OCI-LY7 (cell line): ENCODE data around the gene OAS3. TPM values are rescaled to one million over a fixed set of nuclear protein-coding genes. Genes with fewer than 3 reads are reported as not detected.

Experiments
- BruUV-seq: library from RNA; stranded (reverse); fragments of 400-500 nt; replicated peaks from 2 replicates; lab custom pipeline; 2021; lab: Mats Ljungman, UMichigan
- CTCF ChIA-PET: fragments of 300-600 bp; sonication (Branson Sonifier 250); formaldehyde crosslinking; loops from one replicate; lab custom pipeline; 2022; ENCODE audit warnings: antibody characterized with exemption; ENCODE audit not compliant: unreplicated experiment; lab: Charles Lee
- POLR2A ChIA-PET: fragments of 300-600 bp; sonication (Branson Sonifier 250); formaldehyde crosslinking; loops from one replicate; lab custom pipeline; 2022; ENCODE audit warnings: antibody characterized with exemption; lab: Charles Lee
- DNase-seq: peaks from one replicate; pipeline ENCODE4 v3.0.0-alpha.2; 2015; ENCODE audit warnings: low spot score
- H2AFZ ChIP-seq: fragments of 200-600 bp; sonication (generic), shearing (Covaris generic); 2 replicates; pipeline ENCODE4 v1.6.1; 2014; ENCODE audit warnings: mild to moderate bottlenecking, antibody characterized with exemption, low read length, moderate library complexity
- H3K27ac ChIP-seq: fragments of 200-600 bp; sonication (generic); 2 replicates; pipeline ENCODE4 v1.5.1; 2014; ENCODE audit warnings: mixed run types, low read depth, mild to moderate bottlenecking, moderate library complexity, low read length, inconsistent platforms; ENCODE audit not compliant: poor library complexity, severe bottlenecking
- H3K36me3 ChIP-seq: fragments of 200-600 bp; sonication (generic); 2 replicates; pipeline ENCODE4 v1.6.1; 2014; ENCODE audit warnings: mild to moderate bottlenecking, antibody characterized with exemption, low read length, moderate library complexity, mixed read lengths; ENCODE audit not compliant: insufficient read depth
- H3K4me1 ChIP-seq: fragments of 200-600 bp; sonication (generic); 2 replicates; pipeline ENCODE4 v1.5.1; 2014; ENCODE audit warnings: mild to moderate bottlenecking, low read length; ENCODE audit not compliant: insufficient read depth, poor library complexity, severe bottlenecking
- H3K4me2 ChIP-seq: fragments of 200-600 bp; sonication (generic); 2 replicates; pipeline ENCODE4 v1.6.1; 2014; ENCODE audit warnings: mild to moderate bottlenecking, low read length
- H3K4me3 ChIP-seq: fragments of 200-600 bp; sonication (generic); 2 replicates; pipeline ENCODE4 v1.5.1; 2014; ENCODE audit warnings: mild to moderate bottlenecking, low read depth, low read length; ENCODE audit not compliant: poor library complexity, severe bottlenecking
- H3K79me2 ChIP-seq: fragments of 200-600 bp; sonication (generic); 2 replicates; pipeline ENCODE4 v1.6.1; 2016; ENCODE audit warnings: low read depth, mild to moderate bottlenecking, low read length, moderate library complexity, mixed read lengths; ENCODE audit not compliant: insufficient read depth
- H3K9me2 ChIP-seq: fragments of 200-600 bp; sonication (generic); 2 replicates; pipeline ENCODE4 v1.6.1; 2016; ENCODE audit warnings: mild to moderate bottlenecking, low read length, mixed read lengths; ENCODE audit not compliant: insufficient read depth
- H3K9me3 ChIP-seq: fragments of 200-600 bp; sonication (generic); 2 replicates; pipeline ENCODE4 v1.6.1; 2014; ENCODE audit warnings: mild to moderate bottlenecking, mixed run types, low read length, mixed read lengths
- H4K20me1 ChIP-seq: fragments of 200-600 bp; sonication (generic); 2 replicates; pipeline ENCODE4 v1.6.1; 2014; ENCODE audit warnings: mild to moderate bottlenecking, antibody characterized with exemption, low read length, moderate library complexity, mixed read lengths; ENCODE audit not compliant: insufficient read depth
- CTCF ChIP-seq: fragments of 200-600 bp; sonication (generic); conservative IDR thresholded peaks from 2 replicates; pipeline ENCODE4 v1.5.1; 2014; ENCODE audit warnings: mild to moderate bottlenecking, antibody characterized with exemption, low read length, moderate library complexity, mixed read lengths
- EZH2phosphoT487 ChIP-seq: fragments of 200-600 bp; sonication (generic); IDR thresholded peaks from 2 replicates; pipeline ENCODE4 v1.6.1; 2018; ENCODE audit warnings: low read depth, borderline replicate concordance, mild to moderate bottlenecking, mixed run types, antibody characterized with exemption, low read length, moderate library complexity, mixed read lengths
- intact Hi-C: fragments of 100-400 bp; cut with micrococcal nuclease; formaldehyde crosslinking; loops from one replicate; pipeline ENCODE4 v1.10.0; 2022; ENCODE audit not compliant: unreplicated experiment
- total RNA-seq, 2 experiments: library from RNA; depleted of rRNA in 1 of 2; stranded (reverse); fragments of >200 nt in 1 of 2; shearing (Covaris generic) in 1 of 2; gene quantifications; 2 replicates each; pipeline ENCODE4 v1.2.3, GENCODE V29; 2014 to 2022

The OAS3 gene
- total RNA-seq, 2 experiments from 2014 or later = 0.79 to 9.2 TPM

GRCh38 chr12:112945515-112945914 lies 7.2 kb downstream of the OAS3 start:
- ChIA-PET CTCF (no interaction called here), POLR2A (no interaction called here)
- no peaks in the 10 kb centered on the region for H3K36me3 ChIP-seq
- no peaks in the 10 kb centered on the region for H3K9me3 ChIP-seq
- H3K27ac ChIP-seq = no peak overlapping the region
- no peaks in the 10 kb centered on the region for H3K79me2 ChIP-seq
- H3K9me2 ChIP-seq = no peaks in the 10 kb centered on the region
- DNase-seq = no peak
- H3K4me1 ChIP-seq = peaks cover 2% of the 10 kb centered on the region
- H2AFZ ChIP-seq = no peak overlapping the region
- intact Hi-C loops = no loop called here
- H3K4me2 ChIP-seq = no peak overlapping the region
- TF ChIP-seq CTCF (no peak), EZH2phosphoT487 (no peak)
- no peak overlapping the region for H3K4me3 ChIP-seq
- BruUV-seq = no TSS peak
- H4K20me1 ChIP-seq = no peaks in the 10 kb centered on the region

- no peak overlapping the region for H2AFZ ChIP-seq
- intact Hi-C loops = no loop called here
- TF ChIP-seq EZH2phosphoT487 (no peak), CTCF (no peak)
- no peak overlapping the region for H3K27ac ChIP-seq
- no peaks in the 10 kb centered on the region for H3K36me3 ChIP-seq
- CTCF ChIA-PET = no interaction called here
- H3K4me3 ChIP-seq = no peak overlapping the region
- H3K9me3 ChIP-seq = no peaks in the 10 kb centered on the region
- H3K79me2 ChIP-seq = no peaks in the 10 kb centered on the region
- BruUV-seq = no TSS peak
- DNase-seq = no peak
- POLR2A ChIA-PET = no interaction called here
- H4K20me1 ChIP-seq = no peaks in the 10 kb centered on the region
- no peaks in the 10 kb centered on the region for H3K4me1 ChIP-seq
- no peak overlapping the region for H3K4me2 ChIP-seq
- H3K9me2 ChIP-seq = no peaks in the 10 kb centered on the region
Measured at GRCh38 chr12:112946236-112947000, 8.1 kb downstream of the OAS3 start.

- no peaks in the 10 kb centered on the region for H3K36me3 ChIP-seq
- ChIA-PET CTCF (no interaction called here), POLR2A (no interaction called here)
- no peaks in the 10 kb centered on the region for H3K4me1 ChIP-seq
- H3K27ac ChIP-seq = no peak overlapping the region
- BruUV-seq = no TSS peak
- no peak overlapping the region for H2AFZ ChIP-seq
- no peaks in the 10 kb centered on the region for H3K9me2 ChIP-seq
- no peaks in the 10 kb centered on the region for H3K79me2 ChIP-seq
- intact Hi-C loops = no loop called here
- DNase-seq = no peak
- H3K4me2 ChIP-seq = no peak overlapping the region
- no peak overlapping the region for H3K4me3 ChIP-seq
- H3K9me3 ChIP-seq = no peaks in the 10 kb centered on the region
- no peaks in the 10 kb centered on the region for H4K20me1 ChIP-seq
- TF ChIP-seq CTCF (no peak), EZH2phosphoT487 (no peak)
Measured at GRCh38 chr12:112947314-112947713, 9.0 kb downstream of the OAS3 start.
